ENCODE measurements around the gene PRSS16.
"Not testable (repeated sequence)": the region's sequence is repeated elsewhere in the genome, so short reads cannot be mapped to it uniquely, and the experiment has no call there.

The PRSS16 gene

GRCh38 chr6:27260836-27261375 lies 13.4 kb downstream of the PRSS16 start:
- no peak for DNase-seq (ENCODE audit: insufficient read length, low spot score)
- no peak for FAIRE-seq
- TF ChIP-seq POLR2A (IDR thresholded peaks at IDR 0.05; ENCODE audit: low read depth, low read length), result no peak

GRCh38 chr6:27263886-27264285 lies 16.4 kb downstream of the PRSS16 start:
- DNase-seq (ENCODE audit: insufficient read length, low spot score), result no peak
- FAIRE-seq, result no peak
- TF ChIP-seq POLR2A (IDR thresholded peaks at IDR 0.05; ENCODE audit: low read depth, low read length), result no peak

- not testable (repeated sequence) for DNase-seq (ENCODE audit: insufficient read length, low spot score); FAIRE-seq
These were observed 19.5 kb downstream of the PRSS16 start for GRCh38 chr6:27267003-27267402.

GRCh38 chr6:27267857-27268434 lies 20.4 kb downstream of the PRSS16 start:
- no peak for FAIRE-seq
- DNase-seq (ENCODE audit: insufficient read length, low spot score), result no peak
- no peak for TF ChIP-seq POLR2A (IDR thresholded peaks at IDR 0.05; ENCODE audit: low read depth, low read length)

GRCh38 chr6:27268803-27269202 lies 21.3 kb downstream of the PRSS16 start:
- no peak for DNase-seq (ENCODE audit: insufficient read length, low spot score)
- TF ChIP-seq POLR2A (IDR thresholded peaks at IDR 0.05; ENCODE audit: low read depth, low read length), result no peak
- no peak for FAIRE-seq

- no peak for TF ChIP-seq POLR2A (IDR thresholded peaks at IDR 0.05; ENCODE audit: low read depth, low read length)
- FAIRE-seq (no peak), DNase-seq (ENCODE audit: insufficient read length, low spot score) (no peak)
These were observed 26.3 kb downstream of the PRSS16 start for GRCh38 chr6:27273783-27274182.

- FAIRE-seq (peak; percentile 78), DNase-seq (ENCODE audit: insufficient read length, low spot score) (no peak)
- TF ChIP-seq POLR2A (IDR thresholded peaks at IDR 0.05; ENCODE audit: low read depth, low read length), result no peak
These were observed 27.8 kb downstream of the PRSS16 start for GRCh38 chr6:27275025-27275956.

- TF ChIP-seq POLR2A (IDR thresholded peaks at IDR 0.05; ENCODE audit: low read depth, low read length), result no peak
- FAIRE-seq, result no peak
- no peak for DNase-seq (ENCODE audit: insufficient read length, low spot score)
These were observed 32.1 kb downstream of the PRSS16 start for GRCh38 chr6:27279513-27280063.

GRCh38 chr6:27280064-27280539 lies 32.6 kb downstream of the PRSS16 start:
- FAIRE-seq (peak; percentile 48), DNase-seq (ENCODE audit: insufficient read length, low spot score) (no peak)
- TF ChIP-seq POLR2A (IDR thresholded peaks at IDR 0.05; ENCODE audit: low read depth, low read length), result no peak

GRCh38 chr6:27280540-27281000 lies 33.1 kb downstream of the PRSS16 start:
- DNase-seq (ENCODE audit: insufficient read length, low spot score) (no peak), FAIRE-seq (peak; percentile 6)
- TF ChIP-seq POLR2A (IDR thresholded peaks at IDR 0.05; ENCODE audit: low read depth, low read length), result no peak

GRCh38 chr6:27281105-27281539 lies 33.6 kb downstream of the PRSS16 start:
- TF ChIP-seq POLR2A (IDR thresholded peaks at IDR 0.05; ENCODE audit: low read depth, low read length), result no peak
- DNase-seq (ENCODE audit: insufficient read length, low spot score) (no peak), FAIRE-seq (no peak)

GRCh38 chr6:27281569-27281968 lies 34.1 kb downstream of the PRSS16 start:
- TF ChIP-seq POLR2A (IDR thresholded peaks at IDR 0.05; ENCODE audit: low read depth, low read length), result no peak

GRCh38 chr6:27283279-27283678 lies 35.8 kb downstream of the PRSS16 start:
- DNase-seq (ENCODE audit: insufficient read length, low spot score) (no peak), FAIRE-seq (no peak)
- TF ChIP-seq POLR2A (IDR thresholded peaks at IDR 0.05; ENCODE audit: low read depth, low read length), result no peak

More at GRCh38 chr6:27281569-27281968, 34.1 kb downstream of the PRSS16 start:
- DNase-seq (ENCODE audit: insufficient read length, low spot score), result no peak
- no peak for FAIRE-seq

GRCh38 chr6:27286141-27286540 lies 38.6 kb downstream of the PRSS16 start:
- no peak for TF ChIP-seq POLR2A (IDR thresholded peaks at IDR 0.05; ENCODE audit: low read depth, low read length)
- FAIRE-seq (no peak), DNase-seq (ENCODE audit: insufficient read length, low spot score) (no peak)
